Mesodermal cell (in vitro differentiated cells): ENCODE results near the gene ARNT2.

Experiments used
- H3K27ac ChIP-seq: 2 replicates; pipeline ENCODE4 v1.7.0; 2013; ENCODE audit warnings: mild to moderate bottlenecking, low read depth, low read length, moderate library complexity; ENCODE audit not compliant: severe bottlenecking
- H3K36me3 ChIP-seq: 2 replicates; pipeline ENCODE4 v1.7.1; 2013; ENCODE audit warnings: mild to moderate bottlenecking, low read length, moderate library complexity; ENCODE audit not compliant: control insufficient read depth, insufficient read depth
- H3K4me1 ChIP-seq: one replicate; pipeline ENCODE4 v1.7.1; 2013; ENCODE audit warnings: mild to moderate bottlenecking, low read length; ENCODE audit not compliant: insufficient read depth, control insufficient read depth, poor library complexity, severe bottlenecking
- H3K4me3 ChIP-seq: 2 replicates; pipeline ENCODE4 v1.7.0; 2013; ENCODE audit warnings: low read length, control low read depth, mild to moderate bottlenecking; ENCODE audit not compliant: insufficient read depth, poor library complexity, severe bottlenecking; ENCODE audit errors: extremely low read depth
- H3K9me3 ChIP-seq: 2 replicates; pipeline ENCODE4 v1.7.1; 2013; ENCODE audit warnings: mild to moderate bottlenecking, low read length, moderate library complexity; ENCODE audit not compliant: control insufficient read depth
- WGBS, 2 experiments: methylation state at CpG; one replicate each; pipeline ENCODE4 v1.1.5; 2013; ENCODE audit warnings: missing lambda C conversion rate in 2 of 2; ENCODE audit not compliant: insufficient coverage in 2 of 2; 5-methylcytosine and 5-hydroxymethylcytosine counted together

The ARNT2 gene

DNA sequence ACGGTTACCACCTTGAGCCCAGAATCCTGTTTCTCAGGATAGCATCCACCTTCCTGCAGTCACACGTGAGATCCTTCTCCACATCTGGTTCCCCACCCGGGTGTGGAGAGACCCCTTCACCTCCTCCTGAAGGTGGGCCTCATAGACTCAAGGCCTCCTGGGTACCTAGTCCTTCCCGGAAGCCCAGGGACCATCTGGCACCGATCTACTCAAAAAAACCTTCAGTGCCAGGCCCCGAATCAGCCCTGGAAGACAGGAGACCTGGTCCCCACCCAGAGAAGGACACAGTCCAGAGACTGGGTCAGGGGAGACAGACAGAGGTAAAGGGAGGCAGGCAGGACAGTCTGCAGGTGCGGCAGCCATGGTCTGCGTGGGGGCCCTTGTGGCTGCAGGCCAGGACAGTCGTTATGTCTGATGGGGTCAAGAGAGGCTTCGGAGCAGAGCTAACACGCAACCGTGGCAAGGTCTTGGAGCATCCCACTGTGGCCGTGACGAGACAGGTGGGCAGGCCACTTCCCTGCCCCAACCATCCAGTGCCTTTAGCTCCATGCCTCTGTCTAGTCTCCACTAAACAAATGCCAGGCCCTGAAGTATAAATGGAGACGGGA, 178.7 kb downstream of the ARNT2 start:
- H3K4me3 ChIP-seq = no peak overlapping the region

DNA sequence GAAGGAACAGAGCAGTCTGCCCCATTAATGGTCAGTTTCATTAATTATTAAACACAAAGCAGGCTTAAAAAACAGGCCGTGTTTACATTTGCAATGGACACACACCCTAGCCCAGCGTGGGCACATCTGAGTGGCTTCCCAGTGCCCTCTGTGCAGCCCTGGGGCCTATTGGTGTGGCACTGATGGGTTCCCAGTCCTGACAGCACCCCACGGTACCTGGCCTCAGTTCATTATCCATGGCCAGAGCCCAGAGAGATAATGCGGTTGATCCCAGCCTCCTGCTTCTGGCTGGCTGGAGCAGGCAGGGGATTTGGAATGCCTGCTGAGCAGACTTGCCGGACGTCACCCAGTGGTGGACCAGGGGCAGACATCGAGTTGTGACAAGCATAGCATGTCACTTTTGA, 180.4 kb downstream of the ARNT2 start:
- Histone ChIP-seq H3K4me1 (peaks cover 25% of the 10 kb centered on the region), H3K27ac (no peak overlapping the region), H3K9me3 (no peaks in the 10 kb centered on the region), H3K4me3 (no peak overlapping the region), H3K36me3 (no peaks in the 10 kb centered on the region)
- 93 to 94% methylated on average over 7 of the region's 7 CpGs for WGBS, 2 experiments

More for the DNA sequence above, 178.7 kb downstream of the ARNT2 start:
- Histone ChIP-seq H3K36me3 (no peaks in the 10 kb centered on the region), H3K4me1 (peaks cover 12% of the 10 kb centered on the region), H3K27ac (no peak overlapping the region), H3K9me3 (no peaks in the 10 kb centered on the region)
- WGBS, 2 experiments = 90 to 93% methylated on average over 11 to 14 of the region's 15 CpGs

DNA sequence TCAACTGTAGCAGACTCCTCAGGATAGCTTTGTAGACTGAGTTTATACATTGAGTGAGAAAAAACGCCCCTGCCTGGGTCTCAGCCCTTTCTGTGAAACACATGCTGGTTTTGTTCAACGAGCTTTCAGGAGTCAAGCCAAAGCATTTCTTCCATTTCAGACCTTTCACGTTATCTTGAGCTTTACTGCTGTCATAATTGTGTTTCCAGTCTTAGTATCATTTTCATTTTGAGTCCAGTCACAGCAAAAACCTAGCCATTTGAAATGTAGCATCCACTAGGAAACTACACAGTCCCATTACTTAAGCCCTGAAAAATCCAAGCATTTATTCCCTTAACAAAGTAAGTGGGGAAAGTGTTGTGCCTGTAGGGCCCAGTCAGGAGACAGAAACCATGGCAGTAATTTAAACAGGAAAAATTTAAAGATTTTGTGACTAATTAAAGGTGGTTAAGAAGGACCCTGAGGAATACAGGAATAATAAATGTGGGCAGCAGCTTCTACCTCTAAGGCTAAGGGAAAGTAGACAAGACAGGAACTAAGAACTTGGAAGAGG, 180.9 kb downstream of the ARNT2 start:
- H3K36me3 ChIP-seq = no peaks in the 10 kb centered on the region
- WGBS, 2 experiments = 86 to 90% methylated on average over 3 of the region's 3 CpGs
- no peaks in the 10 kb centered on the region for H3K9me3 ChIP-seq
- no peak overlapping the region for H3K4me3 ChIP-seq
- H3K4me1 ChIP-seq = peaks cover 20% of the 10 kb centered on the region
- no peak overlapping the region for H3K27ac ChIP-seq

DNA sequence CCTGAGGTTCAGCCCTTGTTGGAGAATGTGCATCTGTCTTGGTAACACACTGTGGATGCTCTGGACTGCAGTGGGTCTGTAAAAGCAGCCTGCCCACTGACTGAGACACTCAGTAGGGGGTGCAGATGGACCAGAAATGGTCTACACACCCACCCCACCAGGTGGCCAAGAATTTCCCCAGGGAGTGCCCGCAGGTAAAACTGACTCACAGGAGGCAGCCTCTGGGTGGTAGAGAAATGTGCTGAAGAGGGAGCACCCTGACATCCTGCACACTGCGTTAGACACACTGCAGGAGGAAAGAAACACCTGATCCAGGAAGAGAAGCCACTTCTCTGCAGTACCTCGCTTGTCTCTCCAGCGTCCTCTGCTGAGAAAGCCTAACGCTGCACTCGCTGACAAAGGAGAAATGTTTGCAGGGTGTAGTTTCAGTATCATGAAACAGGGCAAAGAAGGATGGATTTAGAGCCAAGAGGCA, 181.4 kb downstream of the ARNT2 start:
- Histone ChIP-seq H3K4me3 (no peak overlapping the region), H3K36me3 (no peaks in the 10 kb centered on the region), H3K27ac (no peak overlapping the region), H3K9me3 (no peaks in the 10 kb centered on the region), H3K4me1 (peaks cover 19% of the 10 kb centered on the region)
- 90% methylated on average over 4 to 5 of the region's 6 CpGs for WGBS, 2 experiments

DNA sequence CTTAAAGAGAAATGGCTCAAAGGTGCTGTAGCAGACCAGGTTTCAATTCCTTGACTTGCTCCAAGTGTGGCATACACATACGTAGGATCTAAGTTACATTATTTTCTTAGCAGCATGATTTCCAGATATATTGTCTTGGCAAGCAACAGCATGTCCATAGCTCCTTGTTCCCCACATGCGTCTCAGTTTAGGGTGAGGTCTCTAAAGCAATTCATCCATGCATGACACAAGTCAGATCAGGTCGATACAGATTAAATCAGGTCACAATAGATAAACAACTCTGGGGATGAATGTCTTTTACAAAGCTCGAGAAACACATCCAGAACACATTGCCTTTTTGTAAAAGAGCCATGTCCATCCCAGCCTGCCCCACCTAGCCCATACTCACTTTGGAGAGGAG, 182.0 kb downstream of the ARNT2 start:
- peaks cover 19% of the 10 kb centered on the region for H3K4me1 ChIP-seq
- H3K9me3 ChIP-seq = no peaks in the 10 kb centered on the region
- no peak overlapping the region for H3K4me3 ChIP-seq
- 95 to 96% methylated on average over 3 to 4 of the region's 4 CpGs for WGBS, 2 experiments
- no peaks in the 10 kb centered on the region for H3K36me3 ChIP-seq
- no peak overlapping the region for H3K27ac ChIP-seq

DNA sequence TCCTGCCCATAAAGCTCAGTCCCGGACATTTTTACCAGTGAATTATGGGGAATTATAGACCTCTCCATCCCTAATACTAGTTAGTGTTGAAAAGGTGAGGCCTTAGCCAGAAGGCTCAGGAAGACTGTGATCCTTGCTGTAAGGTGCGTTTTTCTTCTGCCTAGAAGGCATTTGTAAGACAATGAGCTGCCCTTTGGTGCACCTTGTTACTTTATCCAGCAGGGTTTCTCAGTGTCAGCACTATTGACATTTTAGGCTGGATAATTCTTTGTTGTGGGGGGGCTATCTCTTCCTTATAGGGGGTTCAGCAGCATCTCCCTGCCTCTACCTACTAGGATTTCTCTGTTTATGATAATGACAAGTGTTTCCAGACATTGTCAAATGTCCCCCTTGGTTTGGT, 182.8 kb downstream of the ARNT2 start:
- WGBS, 2 experiments = 29 to 86% methylated on average over 1 of the region's 2 CpGs
- H3K27ac ChIP-seq = no peak overlapping the region
- peaks cover 19% of the 10 kb centered on the region for H3K4me1 ChIP-seq
- no peak overlapping the region for H3K4me3 ChIP-seq
- H3K36me3 ChIP-seq = no peaks in the 10 kb centered on the region
- H3K9me3 ChIP-seq = no peaks in the 10 kb centered on the region

DNA sequence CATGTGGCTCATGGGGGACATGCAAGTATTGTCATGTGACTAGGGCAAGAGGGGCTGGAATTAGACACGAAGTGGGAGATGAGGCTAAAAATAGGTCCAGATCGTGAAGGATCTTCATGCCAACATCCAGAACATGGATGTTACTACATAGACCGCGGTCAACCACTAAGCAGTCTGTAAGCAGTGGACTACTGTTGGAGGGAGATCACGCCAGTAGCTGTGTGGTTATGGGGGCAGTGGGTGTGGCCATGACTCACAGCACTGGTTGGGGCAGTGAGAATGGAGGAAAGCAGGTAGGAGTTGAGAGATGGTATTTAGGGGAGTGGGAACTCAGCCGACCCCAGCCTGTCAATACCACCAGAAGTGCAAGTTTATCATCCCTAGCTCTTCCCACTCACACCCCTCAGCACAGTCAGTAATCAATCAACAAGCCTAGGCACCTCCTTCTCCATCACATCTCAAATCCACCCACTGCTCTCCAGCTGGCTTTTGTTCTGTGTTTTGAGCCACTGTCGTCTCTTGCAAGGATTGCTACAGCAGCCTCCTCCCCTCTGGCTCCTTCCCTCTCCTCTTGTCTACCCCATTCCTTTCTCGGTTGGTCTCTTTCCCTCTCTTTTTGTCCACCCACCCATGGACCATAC, 183.8 kb downstream of the ARNT2 start:
- H3K9me3 ChIP-seq = no peaks in the 10 kb centered on the region
- WGBS, 2 experiments = 87 to 91% methylated on average over 4 to 8 of the region's 8 CpGs
- peak overlapping the region; percentile 31 for H3K27ac ChIP-seq
- H3K4me3 ChIP-seq = no peak overlapping the region
- H3K4me1 ChIP-seq = peaks cover 19% of the 10 kb centered on the region
- no peaks in the 10 kb centered on the region for H3K36me3 ChIP-seq

DNA sequence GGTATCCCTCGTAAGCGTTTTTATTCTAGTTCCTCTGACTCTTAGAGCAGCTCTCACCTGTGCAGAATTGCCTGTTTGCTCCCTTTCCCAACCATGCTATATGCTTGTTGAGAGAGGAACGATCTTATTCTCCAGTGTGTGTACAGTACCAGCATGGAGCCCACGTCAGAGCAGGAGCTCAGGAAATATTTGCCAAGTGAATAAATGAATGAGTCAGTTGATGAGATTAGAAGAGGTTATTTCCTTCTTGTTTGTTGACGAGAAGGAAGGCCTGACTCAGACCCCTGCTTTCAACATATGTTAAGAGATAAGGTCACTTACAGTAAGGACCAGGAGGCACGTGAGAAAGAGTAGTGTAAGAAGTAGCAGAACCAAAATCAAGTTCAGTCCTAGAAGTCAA, 184.6 kb downstream of the ARNT2 start:
- Histone ChIP-seq H3K4me3 (no peak overlapping the region), H3K36me3 (no peaks in the 10 kb centered on the region), H3K27ac (peak overlapping the region; percentile 49)

DNA sequence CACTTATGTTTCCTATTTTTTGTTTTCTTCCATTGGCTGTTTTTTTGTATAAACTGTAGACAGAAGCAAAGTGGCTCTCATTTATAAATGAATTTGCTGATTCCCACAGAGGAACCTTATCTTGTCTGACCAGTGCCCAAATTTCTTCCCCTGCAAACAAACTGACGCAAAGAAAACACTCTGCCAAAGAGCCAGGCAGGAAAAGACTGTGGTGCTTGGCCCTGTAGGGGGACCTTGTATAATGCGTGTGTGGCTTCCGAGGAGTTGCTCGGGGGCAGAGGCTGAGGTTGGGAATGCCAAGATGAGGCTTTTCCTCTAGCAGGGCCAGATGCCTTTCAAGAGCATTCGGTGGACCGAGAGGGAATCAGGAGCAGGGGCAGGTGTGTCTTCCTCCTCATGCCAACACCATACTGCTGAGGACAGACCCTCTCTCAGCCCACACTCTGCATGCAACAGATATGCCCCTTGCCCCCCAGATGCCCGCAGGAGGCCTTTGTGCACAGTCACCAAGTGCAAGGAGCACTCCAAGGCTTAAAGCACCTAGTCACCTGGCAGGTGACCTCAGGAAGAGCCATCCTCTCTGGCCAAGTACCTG, 186.7 kb downstream of the ARNT2 start:
- no peak overlapping the region for H3K27ac ChIP-seq
- no peaks in the 10 kb centered on the region for H3K36me3 ChIP-seq
- 87% methylated on average over 6 to 7 of the region's 7 CpGs for WGBS, 2 experiments
- H3K4me1 ChIP-seq = peaks cover 19% of the 10 kb centered on the region
- H3K9me3 ChIP-seq = no peaks in the 10 kb centered on the region
- no peak overlapping the region for H3K4me3 ChIP-seq

More for the DNA sequence above, 184.6 kb downstream of the ARNT2 start:
- H3K9me3 ChIP-seq = no peaks in the 10 kb centered on the region
- H3K4me1 ChIP-seq = peaks cover 19% of the 10 kb centered on the region
- 80 to 93% methylated on average over 4 to 6 of the region's 6 CpGs for WGBS, 2 experiments

DNA sequence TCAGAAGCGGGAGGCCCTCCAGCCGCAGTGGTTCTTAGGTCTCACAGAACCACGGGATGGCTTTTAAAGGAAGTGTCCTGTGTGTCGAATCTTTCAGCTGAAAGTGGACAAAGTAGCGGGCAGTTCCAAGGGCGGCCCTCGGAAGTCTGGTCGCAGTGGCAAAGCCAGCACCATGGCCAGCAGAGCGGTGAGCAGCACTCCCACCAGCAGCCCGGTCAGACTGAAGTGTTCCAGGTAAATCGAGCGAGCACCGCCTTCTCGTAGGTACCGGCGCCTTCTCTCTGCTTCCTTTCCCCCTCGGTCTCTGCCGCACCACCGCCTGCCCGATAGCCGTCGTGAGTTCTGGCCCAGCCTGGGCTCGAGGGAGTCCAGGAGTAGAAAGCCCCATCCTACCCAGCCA, 187.3 kb downstream of the ARNT2 start:
- peaks cover 20% of the 10 kb centered on the region for H3K4me1 ChIP-seq
- no peak overlapping the region for H3K27ac ChIP-seq
- 84 to 93% methylated on average over 12 to 16 of the region's 23 CpGs for WGBS, 2 experiments
- H3K9me3 ChIP-seq = no peaks in the 10 kb centered on the region
- H3K4me3 ChIP-seq = no peak overlapping the region
- H3K36me3 ChIP-seq = no peaks in the 10 kb centered on the region
